GM18499 (cell line): ENCODE measurements around the gene PGBD5.

Experiments
- ATAC-seq: cut with Tn5 transposase; IDR thresholded peaks from one replicate; pipeline ENCODE4 v1.9.1; 2021; ENCODE audit warnings: moderate number of reproducible peaks; ENCODE audit not compliant: insufficient read depth, unreplicated experiment

The PGBD5 gene

GRCh38 chr1:230399321-230400006, 26.7 kb downstream of the PGBD5 start:
- ATAC-seq = no peak

- ATAC-seq = no peak
These were observed 27.3 kb downstream of the PGBD5 start for GRCh38 chr1:230398856-230399255.

- ATAC-seq = no peak
These were observed 29.2 kb downstream of the PGBD5 start for GRCh38 chr1:230396966-230397365.

- no peak for ATAC-seq
These were observed 30.2 kb downstream of the PGBD5 start for GRCh38 chr1:230395932-230396331.

- ATAC-seq = no peak
These were observed 31.4 kb downstream of the PGBD5 start for GRCh38 chr1:230394741-230395140.

- ATAC-seq = no peak
These were observed 32.0 kb downstream of the PGBD5 start for GRCh38 chr1:230394134-230394533.

GRCh38 chr1:230393722-230394121, 32.4 kb downstream of the PGBD5 start:
- ATAC-seq = no peak

- no peak for ATAC-seq
These were observed 33.1 kb downstream of the PGBD5 start for GRCh38 chr1:230392920-230393521.

GRCh38 chr1:230392536-230392909, 33.6 kb downstream of the PGBD5 start:
- ATAC-seq = no peak

GRCh38 chr1:230391776-230392535, 34.2 kb downstream of the PGBD5 start:
- ATAC-seq = no peak

GRCh38 chr1:230390371-230390770, 35.8 kb downstream of the PGBD5 start:
- no peak for ATAC-seq

GRCh38 chr1:230387876-230388275, 38.3 kb downstream of the PGBD5 start:
- no peak for ATAC-seq

GRCh38 chr1:230387296-230387695, 38.8 kb downstream of the PGBD5 start:
- no peak for ATAC-seq

- no peak for ATAC-seq
These were observed 39.4 kb downstream of the PGBD5 start for GRCh38 chr1:230386637-230387262.

- no peak for ATAC-seq
These were observed 40.2 kb downstream of the PGBD5 start for GRCh38 chr1:230385930-230386329.

- ATAC-seq = no peak
These were observed 41.0 kb downstream of the PGBD5 start for GRCh38 chr1:230385158-230385450.

- ATAC-seq = no peak
These were observed 41.6 kb downstream of the PGBD5 start for GRCh38 chr1:230384380-230385157.

GRCh38 chr1:230383425-230383824, 42.7 kb downstream of the PGBD5 start:
- no peak for ATAC-seq

GRCh38 chr1:230382001-230382491, 44.1 kb downstream of the PGBD5 start:
- ATAC-seq = no peak

- no peak for ATAC-seq
These were observed 44.5 kb downstream of the PGBD5 start for GRCh38 chr1:230381585-230381984.
